B cell (primary cell): Measurements from ENCODE around the gene PCK1.

Experiments
- EZH2 ChIP-seq: IDR thresholded peaks from 2 replicates; pipeline ENCODE4 v1.6.1; 2012; ENCODE audit warnings: borderline replicate concordance, low read depth, mild to moderate bottlenecking, moderate library complexity, low read length; ENCODE audit not compliant: insufficient read depth, poor library complexity, severe bottlenecking
- TF ChIP-seq, protein P1 (sequence below): fragments of 200-600 bp; IDR thresholded peaks from one replicate; pipeline ENCODE4 v1.8.0; 2022; ENCODE audit warnings: antibody characterized with exemption, mild to moderate bottlenecking

GRCh38 chr20:57609086-57609841, 48.4 kb downstream of the PCK1 start:
- TF ChIP-seq, protein P1, sequence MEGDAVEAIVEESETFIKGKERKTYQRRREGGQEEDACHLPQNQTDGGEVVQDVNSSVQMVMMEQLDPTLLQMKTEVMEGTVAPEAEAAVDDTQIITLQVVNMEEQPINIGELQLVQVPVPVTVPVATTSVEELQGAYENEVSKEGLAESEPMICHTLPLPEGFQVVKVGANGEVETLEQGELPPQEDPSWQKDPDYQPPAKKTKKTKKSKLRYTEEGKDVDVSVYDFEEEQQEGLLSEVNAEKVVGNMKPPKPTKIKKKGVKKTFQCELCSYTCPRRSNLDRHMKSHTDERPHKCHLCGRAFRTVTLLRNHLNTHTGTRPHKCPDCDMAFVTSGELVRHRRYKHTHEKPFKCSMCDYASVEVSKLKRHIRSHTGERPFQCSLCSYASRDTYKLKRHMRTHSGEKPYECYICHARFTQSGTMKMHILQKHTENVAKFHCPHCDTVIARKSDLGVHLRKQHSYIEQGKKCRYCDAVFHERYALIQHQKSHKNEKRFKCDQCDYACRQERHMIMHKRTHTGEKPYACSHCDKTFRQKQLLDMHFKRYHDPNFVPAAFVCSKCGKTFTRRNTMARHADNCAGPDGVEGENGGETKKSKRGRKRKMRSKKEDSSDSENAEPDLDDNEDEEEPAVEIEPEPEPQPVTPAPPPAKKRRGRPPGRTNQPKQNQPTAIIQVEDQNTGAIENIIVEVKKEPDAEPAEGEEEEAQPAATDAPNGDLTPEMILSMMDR, result no peak
- no peak for TF ChIP-seq EZH2
